ENCODE data around the gene KHSRP. TPM values are rescaled to one million over a fixed set of nuclear protein-coding genes. Genes with fewer than 3 reads are reported as not detected.

KHSRP gene, protein sequence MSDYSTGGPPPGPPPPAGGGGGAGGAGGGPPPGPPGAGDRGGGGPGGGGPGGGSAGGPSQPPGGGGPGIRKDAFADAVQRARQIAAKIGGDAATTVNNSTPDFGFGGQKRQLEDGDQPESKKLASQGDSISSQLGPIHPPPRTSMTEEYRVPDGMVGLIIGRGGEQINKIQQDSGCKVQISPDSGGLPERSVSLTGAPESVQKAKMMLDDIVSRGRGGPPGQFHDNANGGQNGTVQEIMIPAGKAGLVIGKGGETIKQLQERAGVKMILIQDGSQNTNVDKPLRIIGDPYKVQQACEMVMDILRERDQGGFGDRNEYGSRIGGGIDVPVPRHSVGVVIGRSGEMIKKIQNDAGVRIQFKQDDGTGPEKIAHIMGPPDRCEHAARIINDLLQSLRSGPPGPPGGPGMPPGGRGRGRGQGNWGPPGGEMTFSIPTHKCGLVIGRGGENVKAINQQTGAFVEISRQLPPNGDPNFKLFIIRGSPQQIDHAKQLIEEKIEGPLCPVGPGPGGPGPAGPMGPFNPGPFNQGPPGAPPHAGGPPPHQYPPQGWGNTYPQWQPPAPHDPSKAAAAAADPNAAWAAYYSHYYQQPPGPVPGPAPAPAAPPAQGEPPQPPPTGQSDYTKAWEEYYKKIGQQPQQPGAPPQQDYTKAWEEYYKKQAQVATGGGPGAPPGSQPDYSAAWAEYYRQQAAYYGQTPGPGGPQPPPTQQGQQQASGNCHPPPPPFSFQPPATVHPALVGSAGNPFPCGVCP
- total RNA-seq (ENCODE audit: low replicate concordance): 136 and 283 TPM in 2 replicates

DNA sequence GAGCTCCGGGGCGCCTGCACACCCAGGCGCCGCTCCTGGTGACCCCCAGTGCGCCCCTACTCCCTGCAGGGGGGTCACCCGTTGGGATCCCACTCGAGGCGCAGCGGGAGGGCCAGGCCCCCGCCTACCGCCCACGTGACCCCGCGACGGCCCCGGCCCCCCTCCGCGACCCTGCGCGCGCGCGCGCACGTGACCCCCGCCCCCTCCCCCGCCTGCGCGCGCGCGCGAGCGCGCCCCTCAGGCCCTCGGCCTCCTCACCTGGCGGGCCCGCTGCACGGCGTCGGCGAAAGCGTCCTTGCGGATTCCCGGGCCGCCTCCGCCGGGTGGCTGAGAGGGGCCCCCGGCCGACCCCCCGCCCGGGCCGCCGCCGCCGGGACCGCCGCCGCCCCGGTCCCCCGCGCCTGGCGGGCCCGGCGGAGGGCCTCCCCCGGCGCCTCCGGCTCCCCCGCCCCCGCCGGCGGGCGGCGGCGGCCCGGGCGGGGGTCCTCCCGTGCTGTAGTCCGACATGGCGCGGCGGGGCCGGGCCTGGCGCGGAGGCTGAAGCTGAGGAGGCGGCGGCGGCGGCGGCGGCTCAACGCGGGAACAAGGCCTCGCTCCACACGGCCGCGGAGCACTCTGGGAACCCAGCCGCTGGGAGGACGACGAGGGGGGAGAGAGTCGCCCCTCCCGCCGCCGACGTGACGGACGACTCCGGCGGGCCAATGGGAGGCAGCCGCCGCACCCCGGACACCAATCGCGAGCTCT is at the start of gene KHSRP:
KHSRP (minus strand) TSS at position 617 of the 744 bp plus-strand sequence; CDS start at position 507, 110 bp downstream.
- H2AFZ ChIP-seq (replicated peaks): no peak within 1 kb of the TSS
- Mint-ChIP-seq H3K27me3 (ENCODE audit: insufficient read depth, low read depth) (peaks cover 7% of the 10 kb centered on the region), H3K9me3 (no peaks in the 10 kb centered on the region), H3K4me3 (peak within 1 kb of the TSS; percentile 96), H3K27ac (peak within 1 kb of the TSS; percentile 65), H3K36me3 (peaks cover 11% of the 10 kb centered on the region), H3K4me1 (peaks cover 28% of the 10 kb centered on the region)
- peaks cover 48% of the 10 kb centered on the region for H4K20me1 ChIP-seq (ENCODE audit: low read depth)
- H3K4me2 ChIP-seq: peak within 1 kb of the TSS; percentile 82
- DNase-seq (ENCODE audit: low spot score): peak; percentile 67
- peaks cover 48% of the 10 kb centered on the region for H3K79me2 ChIP-seq (ENCODE audit: low read depth)
- peak within 1 kb of the TSS; percentile 84 for H3K9ac ChIP-seq
- peaks cover 8% of the 10 kb centered on the region for H3F3A ChIP-seq (ENCODE audit: low read depth)
- H3K4me3 ChIP-seq: peak within 1 kb of the TSS; percentile 71
- H3K4me1 ChIP-seq: peaks cover 13% of the 10 kb centered on the region
- no peak within 1 kb of the TSS for H3K27ac ChIP-seq
- H3K27me3 ChIP-seq: peaks cover 3% of the 10 kb centered on the region
- no peak for TF ChIP-seq EZH2phosphoT487 (IDR thresholded peaks at IDR 0.05)
- TF ChIP-seq, protein P1, sequence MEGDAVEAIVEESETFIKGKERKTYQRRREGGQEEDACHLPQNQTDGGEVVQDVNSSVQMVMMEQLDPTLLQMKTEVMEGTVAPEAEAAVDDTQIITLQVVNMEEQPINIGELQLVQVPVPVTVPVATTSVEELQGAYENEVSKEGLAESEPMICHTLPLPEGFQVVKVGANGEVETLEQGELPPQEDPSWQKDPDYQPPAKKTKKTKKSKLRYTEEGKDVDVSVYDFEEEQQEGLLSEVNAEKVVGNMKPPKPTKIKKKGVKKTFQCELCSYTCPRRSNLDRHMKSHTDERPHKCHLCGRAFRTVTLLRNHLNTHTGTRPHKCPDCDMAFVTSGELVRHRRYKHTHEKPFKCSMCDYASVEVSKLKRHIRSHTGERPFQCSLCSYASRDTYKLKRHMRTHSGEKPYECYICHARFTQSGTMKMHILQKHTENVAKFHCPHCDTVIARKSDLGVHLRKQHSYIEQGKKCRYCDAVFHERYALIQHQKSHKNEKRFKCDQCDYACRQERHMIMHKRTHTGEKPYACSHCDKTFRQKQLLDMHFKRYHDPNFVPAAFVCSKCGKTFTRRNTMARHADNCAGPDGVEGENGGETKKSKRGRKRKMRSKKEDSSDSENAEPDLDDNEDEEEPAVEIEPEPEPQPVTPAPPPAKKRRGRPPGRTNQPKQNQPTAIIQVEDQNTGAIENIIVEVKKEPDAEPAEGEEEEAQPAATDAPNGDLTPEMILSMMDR (IDR thresholded peaks at IDR 0.05): no peak
- TF ChIP-seq EZH2 (IDR thresholded peaks at IDR 0.05): no peak
- no peaks in the 10 kb centered on the region for H3K9me3 ChIP-seq (ENCODE audit: low read depth)
- no peaks in the 10 kb centered on the region for H3K36me3 ChIP-seq

DNA sequence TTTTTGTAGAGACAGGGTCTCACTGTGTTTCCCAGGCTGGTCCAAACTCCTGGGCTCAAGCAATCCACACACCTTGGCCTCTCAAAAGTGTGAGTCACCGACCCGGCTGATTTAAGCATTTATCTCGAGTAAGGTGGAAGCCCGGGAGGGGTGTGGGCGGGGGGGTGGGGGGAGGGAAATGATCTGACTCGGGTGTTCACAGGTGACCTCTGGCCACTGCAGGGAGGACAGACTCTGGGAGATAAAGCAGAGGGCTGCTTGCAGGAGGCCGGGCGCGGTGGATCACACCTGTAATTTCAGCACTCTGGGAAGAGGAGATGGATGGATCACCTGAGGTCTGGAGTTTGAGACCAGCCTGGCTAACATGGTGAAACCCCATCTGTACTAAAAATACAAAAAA is 49.0 kb upstream of the KHSRP start:
- H3K4me2 ChIP-seq: no peak overlapping the region
- no peaks in the 10 kb centered on the region for H3F3A ChIP-seq (ENCODE audit: low read depth)
- TF ChIP-seq EZH2phosphoT487 (IDR thresholded peaks at IDR 0.05): no peak
- TF ChIP-seq, protein P1 (IDR thresholded peaks at IDR 0.05): no peak
- H3K27ac ChIP-seq: no peak overlapping the region
- no peaks in the 10 kb centered on the region for H4K20me1 ChIP-seq (ENCODE audit: low read depth)
- no peak overlapping the region for H3K4me3 Mint-ChIP-seq
- H3K9me3 Mint-ChIP-seq: no peaks in the 10 kb centered on the region
- no peaks in the 10 kb centered on the region for H3K36me3 ChIP-seq
- DNase-seq (ENCODE audit: low spot score): no peak
- peaks cover 17% of the 10 kb centered on the region for H3K27me3 Mint-ChIP-seq (ENCODE audit: insufficient read depth, low read depth)
- H3K27ac Mint-ChIP-seq: no peak overlapping the region
- H3K9me3 ChIP-seq (ENCODE audit: low read depth): no peaks in the 10 kb centered on the region
- no peak overlapping the region for H3K4me3 ChIP-seq
- H3K36me3 Mint-ChIP-seq: no peaks in the 10 kb centered on the region
- H3K9ac ChIP-seq: no peak overlapping the region
- no peaks in the 10 kb centered on the region for H3K79me2 ChIP-seq (ENCODE audit: low read depth)
- peaks cover 9% of the 10 kb centered on the region for H3K4me1 Mint-ChIP-seq
- peaks cover 9% of the 10 kb centered on the region for H3K4me1 ChIP-seq
- H3K27me3 ChIP-seq: peaks cover 34% of the 10 kb centered on the region
- no peak overlapping the region for H2AFZ ChIP-seq (replicated peaks)

DNA sequence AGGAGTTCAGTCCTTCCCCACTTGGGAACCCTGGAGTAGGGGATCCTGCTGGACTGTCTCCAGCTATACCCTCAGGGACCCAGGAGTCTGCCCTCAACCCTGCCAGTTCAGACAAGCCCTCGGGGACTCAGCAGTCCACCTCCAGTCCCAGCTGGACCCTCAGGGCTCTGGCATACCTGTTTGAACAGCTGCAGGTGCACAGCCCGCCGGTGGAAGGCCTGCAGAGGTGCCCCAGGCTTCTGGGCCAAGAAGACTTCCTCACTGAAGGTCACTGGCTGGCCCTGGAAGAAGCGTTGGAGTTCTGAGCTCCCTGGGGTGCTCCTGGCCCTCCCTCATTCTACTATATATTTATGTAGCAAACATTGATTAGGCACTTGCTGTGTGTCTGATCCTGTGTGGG is 48.1 kb upstream of the KHSRP start:
- Histone ChIP-seq H3K27me3 (peaks cover 34% of the 10 kb centered on the region), H3K9ac (no peak overlapping the region), H3K79me2 (ENCODE audit: low read depth) (no peaks in the 10 kb centered on the region), H3K4me2 (no peak overlapping the region), H2AFZ (replicated peaks) (no peak overlapping the region), H3K27ac (no peak overlapping the region), H3F3A (ENCODE audit: low read depth) (no peaks in the 10 kb centered on the region), H4K20me1 (ENCODE audit: low read depth) (no peaks in the 10 kb centered on the region), H3K4me3 (no peak overlapping the region), H3K4me1 (peaks cover 9% of the 10 kb centered on the region), H3K9me3 (ENCODE audit: low read depth) (no peaks in the 10 kb centered on the region), H3K36me3 (no peaks in the 10 kb centered on the region)
- TF ChIP-seq EZH2phosphoT487 (IDR thresholded peaks at IDR 0.05) (no peak), EZH2 (IDR thresholded peaks at IDR 0.05) (no peak)
- TF ChIP-seq, protein P1 (IDR thresholded peaks at IDR 0.05): no peak
- Mint-ChIP-seq H3K27me3 (ENCODE audit: insufficient read depth, low read depth) (peaks cover 18% of the 10 kb centered on the region), H3K4me3 (no peak overlapping the region), H3K9me3 (no peaks in the 10 kb centered on the region), H3K27ac (no peak overlapping the region), H3K36me3 (no peaks in the 10 kb centered on the region), H3K4me1 (peaks cover 9% of the 10 kb centered on the region)
- DNase-seq (ENCODE audit: low spot score): no peak
